ENCODE data around the gene GNB2. TPM values are rescaled to one million over a fixed set of nuclear protein-coding genes. Genes with fewer than 3 reads are reported as not detected.
"Not testable (repeated sequence)": the region's sequence is repeated elsewhere in the genome, so short reads cannot be mapped to it uniquely, and the experiment has no call there.

The GNB2 gene
- total RNA-seq, 1 donor from 2014 or later, result 245 TPM

DNA sequence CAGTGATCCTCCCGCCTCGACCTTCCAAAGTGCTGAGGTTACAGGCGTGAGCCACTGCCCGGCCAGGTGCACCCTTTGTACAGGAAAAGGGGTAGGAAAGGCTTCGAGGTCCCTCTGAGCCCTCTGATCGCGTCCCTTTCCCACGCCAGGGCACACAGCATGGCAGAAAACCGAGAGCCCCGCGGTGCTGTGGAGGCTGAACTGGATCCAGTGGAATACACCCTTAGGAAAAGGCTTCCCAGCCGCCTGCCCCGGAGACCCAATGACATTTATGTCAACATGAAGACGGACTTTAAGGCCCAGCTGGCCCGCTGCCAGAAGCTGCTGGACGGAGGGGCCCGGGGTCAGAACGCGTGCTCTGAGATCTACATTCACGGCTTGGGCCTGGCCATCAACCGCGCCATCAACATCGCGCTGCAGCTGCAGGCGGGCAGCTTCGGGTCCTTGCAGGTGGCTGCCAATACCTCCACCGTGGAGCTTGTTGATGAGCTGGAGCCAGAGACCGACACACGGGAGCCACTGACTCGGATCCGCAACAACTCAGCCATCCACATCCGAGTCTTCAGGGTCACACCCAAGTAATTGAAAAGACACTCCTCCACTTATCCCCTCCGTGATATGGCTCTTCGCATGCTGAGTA lies 33.3 kb downstream of the GNB2 start:
- peak overlapping the region; percentile 97 for H3K4me3 ChIP-seq (ENCODE audit: low read depth, low read length)
- no peak for DNase-seq (ENCODE audit: low read depth)
- TF ChIP-seq, protein P1, sequence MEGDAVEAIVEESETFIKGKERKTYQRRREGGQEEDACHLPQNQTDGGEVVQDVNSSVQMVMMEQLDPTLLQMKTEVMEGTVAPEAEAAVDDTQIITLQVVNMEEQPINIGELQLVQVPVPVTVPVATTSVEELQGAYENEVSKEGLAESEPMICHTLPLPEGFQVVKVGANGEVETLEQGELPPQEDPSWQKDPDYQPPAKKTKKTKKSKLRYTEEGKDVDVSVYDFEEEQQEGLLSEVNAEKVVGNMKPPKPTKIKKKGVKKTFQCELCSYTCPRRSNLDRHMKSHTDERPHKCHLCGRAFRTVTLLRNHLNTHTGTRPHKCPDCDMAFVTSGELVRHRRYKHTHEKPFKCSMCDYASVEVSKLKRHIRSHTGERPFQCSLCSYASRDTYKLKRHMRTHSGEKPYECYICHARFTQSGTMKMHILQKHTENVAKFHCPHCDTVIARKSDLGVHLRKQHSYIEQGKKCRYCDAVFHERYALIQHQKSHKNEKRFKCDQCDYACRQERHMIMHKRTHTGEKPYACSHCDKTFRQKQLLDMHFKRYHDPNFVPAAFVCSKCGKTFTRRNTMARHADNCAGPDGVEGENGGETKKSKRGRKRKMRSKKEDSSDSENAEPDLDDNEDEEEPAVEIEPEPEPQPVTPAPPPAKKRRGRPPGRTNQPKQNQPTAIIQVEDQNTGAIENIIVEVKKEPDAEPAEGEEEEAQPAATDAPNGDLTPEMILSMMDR (conservative IDR thresholded peaks at IDR 0.05; ENCODE audit: low read depth, low read length), result no peak

DNA sequence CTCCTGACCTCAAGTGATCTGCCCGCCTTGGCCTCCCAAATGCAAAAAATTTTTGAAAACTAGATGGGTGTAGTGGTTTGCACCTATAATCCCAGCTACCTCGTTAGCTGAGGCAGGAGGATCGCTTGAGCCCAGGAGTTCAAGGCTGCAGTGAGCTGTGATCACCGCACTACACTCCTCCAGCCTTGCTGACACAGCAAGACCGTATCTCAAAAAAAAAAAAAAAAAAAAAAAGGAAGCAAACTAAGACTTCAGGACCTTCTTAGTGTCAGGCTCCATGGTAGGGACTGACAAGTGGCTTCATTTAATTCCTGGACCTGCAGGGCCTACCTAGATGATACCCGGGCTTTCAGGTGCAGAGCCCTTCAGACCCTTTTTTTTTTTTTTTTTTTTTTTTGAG lies 34.9 kb downstream of the GNB2 start:
- TF ChIP-seq, protein P1 (conservative IDR thresholded peaks at IDR 0.05; ENCODE audit: low read depth, low read length), result no peak
- no peak overlapping the region for H3K4me3 ChIP-seq (ENCODE audit: low read depth, low read length)
- no peak for DNase-seq (ENCODE audit: low read depth)

DNA sequence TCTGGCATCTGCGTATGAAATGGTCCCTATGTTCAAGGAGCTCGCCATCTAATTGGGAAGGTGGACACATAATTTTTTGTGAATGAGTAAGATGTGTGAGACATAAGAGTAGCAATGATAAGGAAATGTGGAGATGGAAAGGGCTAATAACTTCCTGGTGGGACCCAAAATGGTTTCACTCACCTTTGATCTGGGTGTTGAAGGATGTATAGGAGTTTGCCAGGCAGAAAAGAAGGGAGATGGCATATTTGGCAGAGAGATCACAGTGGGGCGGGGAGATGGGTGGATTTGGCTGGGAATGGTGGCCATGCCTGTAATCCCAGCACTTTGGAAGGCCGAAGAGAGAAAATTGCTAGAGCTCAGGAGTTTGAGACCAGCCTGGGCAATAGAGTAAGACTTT lies 36.9 kb downstream of the GNB2 start:
- no peak overlapping the region for H3K4me3 ChIP-seq (ENCODE audit: low read depth, low read length)
- DNase-seq (ENCODE audit: low read depth), result no peak
- TF ChIP-seq, protein P1 (conservative IDR thresholded peaks at IDR 0.05; ENCODE audit: low read depth, low read length), result no peak

DNA sequence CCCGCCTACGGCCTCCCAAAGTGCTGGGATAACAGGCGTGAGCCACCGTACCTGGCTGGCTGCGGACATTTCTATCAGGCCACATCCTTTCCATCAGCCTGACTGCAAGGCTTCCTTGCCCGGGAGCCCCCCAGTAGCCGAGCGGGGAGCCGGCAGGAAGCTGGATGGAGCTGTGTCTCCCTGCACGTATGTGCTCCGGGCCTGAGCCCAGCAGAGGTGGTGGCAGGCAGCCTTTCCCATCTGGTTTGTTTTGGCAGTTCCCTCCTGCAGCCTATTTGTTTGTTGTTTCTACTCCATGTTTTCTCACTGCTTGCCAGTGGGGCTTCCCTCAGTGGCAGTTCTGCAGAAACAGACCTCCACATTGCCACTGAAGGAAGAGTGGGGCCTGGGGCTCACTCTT lies 37.8 kb downstream of the GNB2 start:
- no peak for DNase-seq (ENCODE audit: low read depth)
- TF ChIP-seq, protein P1 (conservative IDR thresholded peaks at IDR 0.05; ENCODE audit: low read depth, low read length), result no peak
- no peak overlapping the region for H3K4me3 ChIP-seq (ENCODE audit: low read depth, low read length)

DNA sequence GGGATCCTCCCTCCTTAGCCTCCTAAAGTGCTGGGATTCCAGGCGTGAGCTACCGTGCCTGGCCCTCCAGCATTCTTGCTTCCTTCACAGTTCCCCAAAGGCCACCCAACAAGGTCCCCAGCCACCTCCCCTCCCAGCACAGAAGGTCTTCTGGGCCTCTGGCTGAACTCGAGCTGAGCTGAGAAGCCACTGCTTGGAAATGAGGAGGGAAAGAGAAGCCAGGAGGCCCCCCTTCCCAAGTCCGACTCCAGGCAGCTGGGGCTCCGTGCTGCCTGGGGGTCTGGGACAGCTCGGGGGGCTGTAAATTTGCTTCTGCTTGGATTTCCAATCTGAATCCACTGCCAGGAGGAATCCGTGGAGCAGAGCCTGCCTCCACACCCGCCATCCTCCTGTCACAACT lies 41.2 kb downstream of the GNB2 start:
- no peak for DNase-seq (ENCODE audit: low read depth)
- no peak overlapping the region for H3K4me3 ChIP-seq (ENCODE audit: low read depth, low read length)
- TF ChIP-seq, protein P1 (conservative IDR thresholded peaks at IDR 0.05; ENCODE audit: low read depth, low read length), result no peak

DNA sequence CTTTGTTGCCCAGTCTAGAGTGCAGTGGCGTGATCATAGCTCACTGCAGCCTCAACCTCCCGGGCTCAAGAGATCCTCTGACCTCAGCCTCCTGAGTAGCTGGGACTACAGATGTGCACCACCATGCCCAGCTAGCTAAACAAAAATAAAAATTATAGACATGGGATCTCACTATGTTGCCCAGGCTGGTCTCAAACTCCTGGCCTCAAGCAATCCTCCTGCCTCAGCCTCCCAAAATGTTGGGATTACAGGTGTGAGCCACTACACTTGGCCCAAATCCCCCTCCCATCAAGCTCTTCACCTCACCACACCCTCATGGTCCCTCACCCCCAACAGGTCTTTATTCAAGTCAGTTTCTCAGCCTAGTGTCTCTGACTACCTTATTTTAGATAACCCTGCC lies 43.5 kb downstream of the GNB2 start:
- DNase-seq (ENCODE audit: low read depth); H3K4me3 ChIP-seq (ENCODE audit: low read depth, low read length): not testable (repeated sequence)

DNA sequence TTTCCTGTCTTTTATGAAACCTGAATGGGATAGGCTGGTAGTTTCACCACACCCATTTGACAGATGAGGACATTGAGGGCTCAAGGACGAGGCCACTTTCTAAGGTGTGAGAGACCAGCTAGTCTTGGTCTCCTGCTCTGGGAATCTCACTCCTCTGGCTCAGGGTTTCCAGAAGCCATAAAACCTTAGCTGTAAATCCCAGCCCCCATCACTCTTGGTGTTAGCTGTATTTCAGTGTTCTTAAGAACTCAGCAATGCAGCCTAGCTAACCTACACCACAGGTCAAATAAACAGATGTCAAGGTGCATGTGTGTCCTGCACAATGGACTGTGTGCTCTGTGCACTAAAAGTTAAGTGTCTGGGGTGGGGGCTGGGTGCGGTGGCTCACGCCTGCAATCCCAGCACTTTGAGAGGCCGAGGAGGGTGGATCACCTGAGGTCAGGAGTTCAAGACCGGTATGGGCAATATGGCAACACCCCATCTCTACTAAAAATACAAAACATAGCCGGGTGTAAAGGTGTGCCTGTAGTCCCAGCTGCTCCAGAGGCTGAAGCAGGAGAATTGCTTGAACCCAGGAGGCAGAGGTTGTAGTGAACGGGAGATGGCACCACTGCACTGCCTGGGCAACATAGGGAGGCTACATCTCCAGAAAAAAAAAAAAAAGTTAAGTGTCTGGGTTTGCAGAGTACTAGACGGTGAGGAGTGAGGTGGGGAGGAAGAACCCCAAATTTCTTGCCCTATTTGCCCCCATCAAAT lies 46.2 kb downstream of the GNB2 start:
- no peak for DNase-seq (ENCODE audit: low read depth)
- TF ChIP-seq, protein P1 (conservative IDR thresholded peaks at IDR 0.05; ENCODE audit: low read depth, low read length), result peak; percentile 28
- H3K4me3 ChIP-seq (ENCODE audit: low read depth, low read length), result no peak overlapping the region

All from epithelial cell of proximal tubule (primary cell).